ENCODE results near the gene LRP1B. TPM values are rescaled to one million over a fixed set of nuclear protein-coding genes. Genes with fewer than 3 reads are reported as not detected.
"Not testable (repeated sequence)": the region's sequence is repeated elsewhere in the genome, so short reads cannot be mapped to it uniquely, and the experiment has no call there.

LRP1B gene
- total RNA-seq, 1 experiment from 2014 or later, result 1.4 TPM

GRCh38 chr2:140462990-140463389 is 1667.8 kb downstream of the LRP1B start:
- no peak for DNase-seq (ENCODE audit: low spot score)

- DNase-seq (ENCODE audit: low spot score), result no peak
These were observed 1673.3 kb downstream of the LRP1B start for GRCh38 chr2:140457483-140457882.

- no peak for DNase-seq (ENCODE audit: low spot score)
These were observed 1675.5 kb downstream of the LRP1B start for GRCh38 chr2:140455315-140455714.

GRCh38 chr2:140454717-140455116 is 1676.1 kb downstream of the LRP1B start:
- peak; percentile 34 for DNase-seq (ENCODE audit: low spot score)

- DNase-seq (ENCODE audit: low spot score), result no peak
These were observed 1679.5 kb downstream of the LRP1B start for GRCh38 chr2:140451324-140451723.

GRCh38 chr2:140442319-140442718 is 1688.5 kb downstream of the LRP1B start:
- DNase-seq (ENCODE audit: low spot score), result peak; percentile 4

- DNase-seq (ENCODE audit: low spot score), result no peak
These were observed 1690.0 kb downstream of the LRP1B start for GRCh38 chr2:140440815-140441214.

GRCh38 chr2:140436936-140437335 is 1693.9 kb downstream of the LRP1B start:
- DNase-seq (ENCODE audit: low spot score), result no peak

- not testable (repeated sequence) for DNase-seq (ENCODE audit: low spot score)
These were observed 1703.8 kb downstream of the LRP1B start for GRCh38 chr2:140427033-140427432.

- DNase-seq (ENCODE audit: low spot score), result no peak
These were observed 1706.3 kb downstream of the LRP1B start for GRCh38 chr2:140424471-140424870.

- no peak for DNase-seq (ENCODE audit: low spot score)
These were observed 1708.1 kb downstream of the LRP1B start for GRCh38 chr2:140422759-140423158.

- DNase-seq (ENCODE audit: low spot score), result no peak
These were observed 1713.3 kb downstream of the LRP1B start for GRCh38 chr2:140417504-140417903.

GRCh38 chr2:140416577-140416976 is 1714.2 kb downstream of the LRP1B start:
- DNase-seq (ENCODE audit: low spot score), result no peak

- DNase-seq (ENCODE audit: low spot score), result not testable (repeated sequence)
These were observed 1715.8 kb downstream of the LRP1B start for GRCh38 chr2:140415035-140415434.

- DNase-seq (ENCODE audit: low spot score), result no peak
These were observed 1720.1 kb downstream of the LRP1B start for GRCh38 chr2:140410695-140411094.

- DNase-seq (ENCODE audit: low spot score), result no peak
These were observed 1729.8 kb downstream of the LRP1B start for GRCh38 chr2:140401056-140401455.

- no peak for DNase-seq (ENCODE audit: low spot score)
These were observed 1738.0 kb downstream of the LRP1B start for GRCh38 chr2:140392824-140393223.

- DNase-seq (ENCODE audit: low spot score), result no peak
These were observed 1745.9 kb downstream of the LRP1B start for GRCh38 chr2:140384946-140385345.

- no peak for DNase-seq (ENCODE audit: low spot score)
These were observed 1747.0 kb downstream of the LRP1B start for GRCh38 chr2:140383781-140384180.

GRCh38 chr2:140376686-140377085 is 1754.1 kb downstream of the LRP1B start:
- no peak for DNase-seq (ENCODE audit: low spot score)

- DNase-seq (ENCODE audit: low spot score), result no peak
These were observed 1767.7 kb downstream of the LRP1B start for GRCh38 chr2:140363131-140363530.

- no peak for DNase-seq (ENCODE audit: low spot score)
These were observed 1768.5 kb downstream of the LRP1B start for GRCh38 chr2:140362361-140362760.

- DNase-seq (ENCODE audit: low spot score), result no peak
These were observed 1771.6 kb downstream of the LRP1B start for GRCh38 chr2:140359056-140359771.

- DNase-seq (ENCODE audit: low spot score), result no peak
These were observed 1774.1 kb downstream of the LRP1B start for GRCh38 chr2:140356697-140357096.

Measured in H4 (cell line).